Calu3 (cell line): ENCODE measurements around the gene KIAA0232. TPM values are rescaled to one million over a fixed set of nuclear protein-coding genes. Genes with fewer than 3 reads are reported as not detected.
"Not testable (repeated sequence)": the region's sequence is repeated elsewhere in the genome, so short reads cannot be mapped to it uniquely, and the experiment has no call there.

ENCODE experiments used
- BruUV-seq: library from RNA; stranded (reverse); fragments of 400-500 nt; replicated peaks from 2 replicates; lab custom pipeline; 2021; lab: Mats Ljungman, UMichigan
- CTCF ChIA-PET: fragments of 300-600 bp; sonication (Branson Sonifier 250); formaldehyde crosslinking; loops from one replicate; lab custom pipeline; 2022; ENCODE audit warnings: antibody characterized with exemption; lab: Charles Lee
- DNase-seq: peaks from one replicate; pipeline ENCODE4 v3.0.0; 2022
- H3K27ac Mint-ChIP-seq: one replicate; pipeline ENCODE4 v1.8.0; 2022; ENCODE audit warnings: mixed read lengths; ENCODE audit not compliant: unreplicated experiment
- H3K27me3 Mint-ChIP-seq: one replicate; pipeline ENCODE4 v1.8.0; 2022; ENCODE audit warnings: mixed read lengths; ENCODE audit not compliant: unreplicated experiment
- H3K36me3 Mint-ChIP-seq: one replicate; pipeline ENCODE4 v1.8.0; 2022; ENCODE audit warnings: mild to moderate bottlenecking, moderate library complexity, mixed read lengths; ENCODE audit not compliant: insufficient read depth, unreplicated experiment
- H3K4me1 Mint-ChIP-seq: one replicate; pipeline ENCODE4 v1.8.0; 2022; ENCODE audit warnings: mild to moderate bottlenecking, low read depth, mixed read lengths; ENCODE audit not compliant: unreplicated experiment
- H3K4me3 Mint-ChIP-seq: one replicate; pipeline ENCODE4 v1.8.0; 2022; ENCODE audit warnings: mild to moderate bottlenecking, low read depth, moderate library complexity, mixed read lengths; ENCODE audit not compliant: unreplicated experiment
- H3K9me3 Mint-ChIP-seq: one replicate; pipeline ENCODE4 v1.8.0; 2022; ENCODE audit warnings: low read depth, mixed read lengths; ENCODE audit not compliant: unreplicated experiment
- intact Hi-C: fragments of 100-400 bp; cut with micrococcal nuclease; formaldehyde crosslinking; loops from one replicate; pipeline ENCODE4 v1.10.0; 2022; ENCODE audit not compliant: unreplicated experiment
- total RNA-seq: library from RNA; stranded (reverse); gene quantifications from 2 replicates; pipeline ENCODE4 v1.2.3, GENCODE V29; 2022
- TF ChIP-seq, protein P1 (sequence below): fragments of 200-600 bp; IDR thresholded peaks from one replicate; pipeline ENCODE4 v1.8.0; 2022; ENCODE audit warnings: antibody characterized with exemption; ENCODE audit not compliant: unreplicated experiment

The KIAA0232 gene
- total RNA-seq, 1 experiment from 2014 or later = 17.7 TPM

DNA sequence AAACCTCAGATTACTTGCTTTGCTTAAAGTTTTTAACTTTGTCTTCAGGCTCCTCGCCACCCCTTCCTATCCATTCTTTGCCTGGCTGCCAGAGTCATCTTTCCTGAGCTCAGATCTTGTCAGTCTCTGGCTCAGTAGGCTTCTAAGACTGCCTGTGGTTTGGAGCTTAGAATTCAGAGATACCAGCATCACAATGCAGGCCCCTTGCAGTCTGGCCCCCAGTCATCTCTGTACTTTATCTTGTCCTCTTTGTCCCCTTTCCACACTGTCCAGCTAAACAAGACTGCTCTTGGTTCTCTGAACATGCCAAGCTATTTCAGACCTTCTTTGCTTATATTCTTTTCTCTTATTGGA, 3.0 kb downstream of the KIAA0232 start:
- no peak for DNase-seq
- peaks cover 22% of the 10 kb centered on the region for H3K4me1 Mint-ChIP-seq
- no peak overlapping the region for H3K27ac Mint-ChIP-seq
- intact Hi-C loops = loop anchor here (10.0 kb wide), 1 partner anchor 69 kb away; no protein-coding TSS in a partner anchor
- no peaks in the 10 kb centered on the region for H3K9me3 Mint-ChIP-seq
- CTCF ChIA-PET = no interaction called here
- no peak overlapping the region for H3K4me3 Mint-ChIP-seq
- H3K36me3 Mint-ChIP-seq = peaks cover 26% of the 10 kb centered on the region
- TF ChIP-seq, protein P1, sequence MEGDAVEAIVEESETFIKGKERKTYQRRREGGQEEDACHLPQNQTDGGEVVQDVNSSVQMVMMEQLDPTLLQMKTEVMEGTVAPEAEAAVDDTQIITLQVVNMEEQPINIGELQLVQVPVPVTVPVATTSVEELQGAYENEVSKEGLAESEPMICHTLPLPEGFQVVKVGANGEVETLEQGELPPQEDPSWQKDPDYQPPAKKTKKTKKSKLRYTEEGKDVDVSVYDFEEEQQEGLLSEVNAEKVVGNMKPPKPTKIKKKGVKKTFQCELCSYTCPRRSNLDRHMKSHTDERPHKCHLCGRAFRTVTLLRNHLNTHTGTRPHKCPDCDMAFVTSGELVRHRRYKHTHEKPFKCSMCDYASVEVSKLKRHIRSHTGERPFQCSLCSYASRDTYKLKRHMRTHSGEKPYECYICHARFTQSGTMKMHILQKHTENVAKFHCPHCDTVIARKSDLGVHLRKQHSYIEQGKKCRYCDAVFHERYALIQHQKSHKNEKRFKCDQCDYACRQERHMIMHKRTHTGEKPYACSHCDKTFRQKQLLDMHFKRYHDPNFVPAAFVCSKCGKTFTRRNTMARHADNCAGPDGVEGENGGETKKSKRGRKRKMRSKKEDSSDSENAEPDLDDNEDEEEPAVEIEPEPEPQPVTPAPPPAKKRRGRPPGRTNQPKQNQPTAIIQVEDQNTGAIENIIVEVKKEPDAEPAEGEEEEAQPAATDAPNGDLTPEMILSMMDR = no peak
- BruUV-seq = no TSS peak
- no peaks in the 10 kb centered on the region for H3K27me3 Mint-ChIP-seq

DNA sequence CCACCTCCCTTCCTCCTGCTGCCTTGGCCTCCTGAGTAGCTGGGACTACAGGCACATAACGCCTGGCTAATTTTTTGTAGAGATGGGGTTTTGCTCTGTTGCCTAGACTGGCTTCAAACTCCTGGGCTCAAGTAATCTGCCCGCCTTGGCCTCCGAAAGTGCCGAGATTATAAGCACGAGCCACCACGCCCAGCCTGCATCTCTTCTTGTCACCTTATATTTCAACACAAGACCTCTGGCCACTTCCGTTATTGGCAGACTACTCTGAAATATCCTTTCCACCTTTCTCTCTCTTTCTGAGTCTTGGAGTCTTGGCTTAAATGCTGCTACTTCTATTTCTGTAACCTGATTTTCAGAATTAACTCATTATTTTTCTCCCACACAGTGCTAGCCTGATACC, 5.6 kb downstream of the KIAA0232 start:
- CTCF ChIA-PET = no interaction called here
- Mint-ChIP-seq H3K36me3 (peaks cover 19% of the 10 kb centered on the region), H3K27ac (no peak overlapping the region), H3K27me3 (no peaks in the 10 kb centered on the region), H3K4me3 (no peak overlapping the region), H3K4me1 (peaks cover 13% of the 10 kb centered on the region), H3K9me3 (no peaks in the 10 kb centered on the region)
- intact Hi-C loops = loop anchor here (10.0 kb wide), 1 partner anchor 67 kb away; no protein-coding TSS in a partner anchor
- TF ChIP-seq, protein P1 = no peak
- DNase-seq = no peak
- no TSS peak for BruUV-seq

DNA sequence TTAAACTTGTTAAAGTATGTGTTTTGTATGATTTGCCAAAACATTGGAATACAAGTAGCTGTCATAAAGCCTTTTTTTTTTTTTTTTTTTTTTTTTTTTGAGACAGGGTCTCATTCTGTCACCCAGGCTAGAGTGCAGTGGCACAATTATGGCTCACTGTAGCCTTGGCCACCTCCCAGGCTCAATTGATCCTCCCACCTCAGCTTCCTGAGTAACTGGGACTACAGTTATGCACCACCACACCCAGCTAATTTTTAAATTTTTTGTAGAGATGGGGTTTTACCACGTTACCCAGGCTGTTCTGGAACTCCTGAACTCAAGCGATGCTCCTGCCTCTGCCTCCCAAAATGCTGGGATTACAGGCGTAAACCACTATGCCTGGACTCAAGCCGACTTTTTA, 8.7 kb downstream of the KIAA0232 start:
- H3K36me3 Mint-ChIP-seq = peaks cover 12% of the 10 kb centered on the region
- DNase-seq, H3K4me3 Mint-ChIP-seq, CTCF ChIA-PET, H3K27me3 Mint-ChIP-seq, H3K27ac Mint-ChIP-seq, H3K9me3 Mint-ChIP-seq, intact Hi-C loops, BruUV-seq: not testable (repeated sequence)
- peaks cover 13% of the 10 kb centered on the region for H3K4me1 Mint-ChIP-seq

DNA sequence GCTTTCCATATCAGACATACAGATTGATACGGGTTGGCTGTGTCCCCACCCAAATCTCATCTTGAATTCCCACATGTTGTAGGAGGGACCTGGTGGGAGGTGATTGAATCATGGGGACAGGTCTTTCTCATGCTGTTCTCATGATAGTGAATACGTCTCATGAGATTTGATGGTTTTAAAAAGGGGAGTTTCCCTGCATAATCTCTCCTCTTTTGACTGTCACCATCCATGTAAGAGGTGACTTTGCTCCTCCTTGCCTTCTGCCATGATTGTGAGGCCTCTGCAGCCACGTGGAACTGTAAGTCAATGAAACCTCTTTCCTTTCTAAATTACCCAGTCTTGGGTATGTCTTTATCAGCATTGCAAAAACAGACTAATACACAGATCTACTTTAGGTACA, 9.3 kb downstream of the KIAA0232 start:
- Mint-ChIP-seq H3K36me3 (peaks cover 12% of the 10 kb centered on the region), H3K4me1 (peaks cover 13% of the 10 kb centered on the region)
- BruUV-seq, H3K27ac Mint-ChIP-seq, H3K4me3 Mint-ChIP-seq, H3K9me3 Mint-ChIP-seq, H3K27me3 Mint-ChIP-seq, intact Hi-C loops, CTCF ChIA-PET, DNase-seq: not testable (repeated sequence)

DNA sequence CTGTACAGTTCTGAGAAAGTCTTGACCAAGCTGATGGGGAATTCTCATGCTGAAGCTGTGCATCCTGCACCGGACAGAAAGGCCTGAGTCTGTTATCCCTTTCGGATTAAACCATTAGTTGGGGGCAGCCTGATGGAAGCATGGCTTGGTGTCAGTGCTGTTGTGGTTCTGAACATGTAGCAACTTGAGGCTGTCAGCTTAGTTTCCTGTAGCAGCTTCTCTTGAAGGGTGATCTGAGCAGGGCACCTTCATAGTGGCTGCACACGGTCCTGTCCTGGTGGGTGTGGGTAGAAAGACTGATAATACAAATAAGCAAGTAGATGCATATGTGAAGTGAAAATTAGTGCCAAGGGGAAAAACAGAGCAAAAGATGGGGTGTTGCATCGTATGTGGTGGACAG, 11.7 kb downstream of the KIAA0232 start:
- no TSS peak for BruUV-seq

More for the DNA sequence above, 11.7 kb downstream of the KIAA0232 start:
- DNase-seq = no peak
- intact Hi-C loops = no loop called here
- Mint-ChIP-seq H3K4me1 (no peaks in the 10 kb centered on the region), H3K27me3 (no peaks in the 10 kb centered on the region), H3K27ac (no peak overlapping the region), H3K9me3 (no peaks in the 10 kb centered on the region), H3K36me3 (peaks cover 5% of the 10 kb centered on the region), H3K4me3 (no peak overlapping the region)
- TF ChIP-seq, protein P1 = no peak
- CTCF ChIA-PET = no interaction called here
